Ishikawa (cell line): ENCODE measurements around the gene TAGLN2.

ENCODE experiments used
- CEBPB ChIP-seq: IDR thresholded peaks from 2 replicates; pipeline ENCODE4 v1.6.1; 2012
- CREB1 ChIP-seq: IDR thresholded peaks from 2 replicates; pipeline ENCODE4 v1.6.1; 2012; ENCODE audit warnings: low read depth
- EGR1 ChIP-seq: IDR thresholded peaks from 2 replicates; pipeline ENCODE4 v1.6.1; 2012
- EP300 ChIP-seq: IDR thresholded peaks from 2 replicates; pipeline ENCODE4 v1.6.1; 2012; ENCODE audit warnings: borderline replicate concordance
- FOXM1 ChIP-seq: IDR thresholded peaks from 2 replicates; pipeline ENCODE4 v1.6.1; 2012; ENCODE audit warnings: low read depth, borderline replicate concordance
- MAX ChIP-seq: IDR thresholded peaks from 2 replicates; pipeline ENCODE4 v1.6.1; 2012
- RAD21 ChIP-seq: IDR thresholded peaks from 2 replicates; pipeline ENCODE4 v1.6.1; 2012; ENCODE audit warnings: low read depth
- REST ChIP-seq: IDR thresholded peaks from 2 replicates; pipeline ENCODE4 v1.6.1; 2012; ENCODE audit warnings: low read depth, mild to moderate bottlenecking
- TAF1 ChIP-seq: IDR thresholded peaks from 2 replicates; pipeline ENCODE4 v1.6.1; 2012; ENCODE audit warnings: low read depth, mild to moderate bottlenecking
- TCF12 ChIP-seq: IDR thresholded peaks from 2 replicates; pipeline ENCODE4 v1.6.1; 2012; ENCODE audit warnings: low read depth
- TEAD4 ChIP-seq: IDR thresholded peaks from 2 replicates; pipeline ENCODE4 v1.6.1; 2012
- YY1 ChIP-seq: IDR thresholded peaks from 2 replicates; pipeline ENCODE4 v1.6.1; 2012; ENCODE audit warnings: low read depth
- ZBTB7A ChIP-seq: IDR thresholded peaks from 2 replicates; pipeline ENCODE4 v1.6.1; 2012; ENCODE audit warnings: low read depth

- no peak for TF ChIP-seq FOXM1
- no peak for TF ChIP-seq RAD21
- no peak for TF ChIP-seq EP300
- no peak for TF ChIP-seq TCF12
- TF ChIP-seq TEAD4: no peak
- TF ChIP-seq TAF1: no peak
- TF ChIP-seq REST: no peak
- no peak for TF ChIP-seq YY1
- no peak for TF ChIP-seq ZBTB7A
- TF ChIP-seq MAX: no peak
- no peak for TF ChIP-seq CREB1
- no peak for TF ChIP-seq CEBPB
- no peak for TF ChIP-seq EGR1
Observed at GRCh38 chr1:159935305-159935704, 10.0 kb upstream of the TAGLN2 start.
